ENCODE measurements around the gene SHLD2. TPM values are rescaled to one million over a fixed set of nuclear protein-coding genes. Genes with fewer than 3 reads are reported as not detected.
"Not testable (repeated sequence)": the region's sequence is repeated elsewhere in the genome, so short reads cannot be mapped to it uniquely, and the experiment has no call there.

SHLD2 gene
- total RNA-seq, 1 donor from 2014 or later, result 29.6 TPM

DNA sequence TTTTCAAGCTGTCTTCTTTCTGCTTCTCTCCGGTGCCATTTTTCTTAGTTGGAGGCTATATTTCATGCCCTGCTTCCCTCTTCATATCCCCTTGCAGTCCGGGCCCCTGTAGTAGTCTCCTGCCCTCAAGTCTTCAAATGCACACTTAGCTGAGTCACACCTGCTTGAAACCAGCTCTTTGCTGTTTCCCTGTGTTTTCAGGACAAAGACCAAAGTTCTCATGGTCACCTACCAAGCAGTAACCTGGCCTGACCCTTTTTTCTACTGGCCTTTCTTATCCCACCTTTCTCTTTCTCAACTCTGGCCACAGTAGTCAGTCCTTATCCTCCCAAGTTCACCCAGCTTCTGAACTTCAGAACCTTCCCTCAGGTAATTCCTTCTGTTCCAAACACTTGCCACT lies 28.8 kb upstream of the SHLD2 start:
- no peak for ATAC-seq (ENCODE audit: low read depth)
- POLR2A ChIA-PET, result no interaction called here
- TF ChIP-seq, protein P1, sequence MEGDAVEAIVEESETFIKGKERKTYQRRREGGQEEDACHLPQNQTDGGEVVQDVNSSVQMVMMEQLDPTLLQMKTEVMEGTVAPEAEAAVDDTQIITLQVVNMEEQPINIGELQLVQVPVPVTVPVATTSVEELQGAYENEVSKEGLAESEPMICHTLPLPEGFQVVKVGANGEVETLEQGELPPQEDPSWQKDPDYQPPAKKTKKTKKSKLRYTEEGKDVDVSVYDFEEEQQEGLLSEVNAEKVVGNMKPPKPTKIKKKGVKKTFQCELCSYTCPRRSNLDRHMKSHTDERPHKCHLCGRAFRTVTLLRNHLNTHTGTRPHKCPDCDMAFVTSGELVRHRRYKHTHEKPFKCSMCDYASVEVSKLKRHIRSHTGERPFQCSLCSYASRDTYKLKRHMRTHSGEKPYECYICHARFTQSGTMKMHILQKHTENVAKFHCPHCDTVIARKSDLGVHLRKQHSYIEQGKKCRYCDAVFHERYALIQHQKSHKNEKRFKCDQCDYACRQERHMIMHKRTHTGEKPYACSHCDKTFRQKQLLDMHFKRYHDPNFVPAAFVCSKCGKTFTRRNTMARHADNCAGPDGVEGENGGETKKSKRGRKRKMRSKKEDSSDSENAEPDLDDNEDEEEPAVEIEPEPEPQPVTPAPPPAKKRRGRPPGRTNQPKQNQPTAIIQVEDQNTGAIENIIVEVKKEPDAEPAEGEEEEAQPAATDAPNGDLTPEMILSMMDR (IDR thresholded peaks at IDR 0.05), result no peak
- Mint-ChIP-seq H3K27ac (no peak overlapping the region), H3K27me3 (no peaks in the 10 kb centered on the region), H3K4me1 (no peaks in the 10 kb centered on the region), H3K9me3 (no peaks in the 10 kb centered on the region), H3K4me3 (no peak overlapping the region), H3K36me3 (ENCODE audit: low read depth) (peaks cover 84% of the 10 kb centered on the region)
- intact Hi-C loops (cut with micrococcal nuclease), result no loop called here
- CTCF ChIA-PET, result no interaction called here
- no peak for DNase-seq

DNA sequence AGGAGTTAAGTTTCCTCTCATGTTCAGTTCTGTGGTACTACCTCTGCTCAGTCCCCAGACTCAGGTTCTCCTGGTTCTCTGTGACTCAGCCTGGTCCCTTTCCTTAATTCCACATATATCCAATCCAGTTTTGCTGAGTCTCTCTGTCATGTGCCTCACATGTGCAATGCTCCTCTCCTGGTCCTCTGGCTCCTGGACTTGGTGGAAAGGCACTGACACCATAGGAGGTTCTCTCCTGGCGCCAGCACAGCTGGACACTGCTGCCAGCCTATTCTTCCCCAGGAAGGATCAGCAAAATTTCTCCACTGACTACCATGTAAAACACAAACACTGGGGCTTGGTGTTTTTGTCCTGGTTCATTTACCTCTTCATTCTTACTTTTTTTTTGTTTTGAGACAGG lies 28.1 kb upstream of the SHLD2 start:
- no peak for ATAC-seq (ENCODE audit: low read depth)
- TF ChIP-seq, protein P1 (IDR thresholded peaks at IDR 0.05), result no peak
- no peak overlapping the region for H3K27ac Mint-ChIP-seq
- DNase-seq, result no peak
- no peaks in the 10 kb centered on the region for H3K9me3 Mint-ChIP-seq
- intact Hi-C loops (cut with micrococcal nuclease), result no loop called here
- POLR2A ChIA-PET, result no interaction called here
- no peaks in the 10 kb centered on the region for H3K27me3 Mint-ChIP-seq
- peaks cover 83% of the 10 kb centered on the region for H3K36me3 Mint-ChIP-seq (ENCODE audit: low read depth)
- H3K4me3 Mint-ChIP-seq, result no peak overlapping the region
- CTCF ChIA-PET, result no interaction called here
- H3K4me1 Mint-ChIP-seq, result no peaks in the 10 kb centered on the region

DNA sequence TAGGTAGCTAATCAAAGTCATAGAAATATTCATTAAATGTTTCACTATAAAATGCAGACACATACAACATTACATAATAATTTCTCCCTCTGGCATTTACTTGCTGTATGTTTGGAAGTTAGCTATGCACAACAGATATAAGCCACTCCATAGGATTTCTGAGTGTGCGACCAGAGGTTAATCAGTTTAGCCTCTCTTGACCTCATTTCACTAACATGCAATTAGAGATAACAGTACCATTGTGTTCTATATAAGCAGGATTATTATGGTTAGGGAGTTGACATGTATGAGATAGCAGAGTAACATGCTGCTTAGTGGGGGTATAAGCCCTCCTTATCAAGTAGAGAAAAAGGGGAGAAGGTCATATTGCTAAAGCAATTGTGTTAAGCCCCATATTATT lies 26.7 kb upstream of the SHLD2 start:
- ATAC-seq (ENCODE audit: low read depth), result no peak

DNA sequence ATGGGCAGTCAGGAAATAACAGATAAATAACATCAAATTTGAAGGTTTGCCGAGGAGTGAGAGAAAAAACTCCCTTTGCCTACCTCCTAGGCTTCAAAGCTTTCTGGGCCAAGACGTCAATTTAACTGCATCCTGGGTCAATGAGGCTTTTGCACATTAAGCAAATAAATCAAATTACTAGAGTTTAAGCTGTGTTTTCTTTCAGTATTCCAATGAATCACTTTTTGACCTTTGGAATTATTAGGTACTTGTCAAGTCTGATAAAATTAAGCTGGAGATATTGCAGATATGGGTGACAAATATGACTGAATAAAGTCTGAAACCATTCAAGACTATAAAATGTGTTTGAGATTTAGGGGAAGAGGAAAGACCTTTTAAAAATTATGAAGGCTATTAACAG lies 22.6 kb upstream of the SHLD2 start:
- ChIA-PET CTCF (no interaction called here), POLR2A (no interaction called here)
- intact Hi-C loops (cut with micrococcal nuclease), result no loop called here
- Mint-ChIP-seq H3K9me3 (no peaks in the 10 kb centered on the region), H3K27ac (no peak overlapping the region), H3K27me3 (no peaks in the 10 kb centered on the region), H3K4me3 (no peak overlapping the region), H3K36me3 (ENCODE audit: low read depth) (peaks cover 62% of the 10 kb centered on the region), H3K4me1 (peaks cover 3% of the 10 kb centered on the region)
- TF ChIP-seq, protein P1 (IDR thresholded peaks at IDR 0.05), result no peak
- DNase-seq, result no peak
- ATAC-seq (ENCODE audit: low read depth), result no peak

More for the DNA sequence above, 26.7 kb upstream of the SHLD2 start:
- intact Hi-C loops (cut with micrococcal nuclease), result no loop called here
- no peaks in the 10 kb centered on the region for H3K9me3 Mint-ChIP-seq
- no peak overlapping the region for H3K4me3 Mint-ChIP-seq
- H3K27ac Mint-ChIP-seq, result no peak overlapping the region
- no peak for DNase-seq
- ChIA-PET CTCF (no interaction called here), POLR2A (no interaction called here)
- TF ChIP-seq, protein P1 (IDR thresholded peaks at IDR 0.05), result no peak
- H3K36me3 Mint-ChIP-seq (ENCODE audit: low read depth), result peaks cover 87% of the 10 kb centered on the region
- H3K27me3 Mint-ChIP-seq, result no peaks in the 10 kb centered on the region
- no peaks in the 10 kb centered on the region for H3K4me1 Mint-ChIP-seq

DNA sequence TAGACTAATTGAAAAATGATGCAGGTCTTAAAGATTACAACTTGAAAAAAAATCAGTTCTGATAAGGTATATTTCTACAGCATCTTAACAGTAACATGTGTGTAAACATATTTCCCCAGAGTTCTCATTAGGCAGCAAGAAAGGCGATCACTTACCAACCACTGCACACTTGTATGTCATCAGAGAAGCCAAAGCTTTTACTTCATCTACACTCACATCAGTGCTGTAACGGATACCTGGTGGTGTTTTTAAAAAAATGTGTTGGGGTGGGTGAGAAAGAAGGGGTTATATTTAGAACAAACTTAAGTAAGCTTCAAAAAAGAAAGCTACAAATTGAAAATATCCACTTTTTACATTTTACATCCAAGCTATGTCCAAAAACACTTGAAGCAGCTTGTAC lies 18.6 kb upstream of the SHLD2 start:
- peaks cover 36% of the 10 kb centered on the region for H3K36me3 Mint-ChIP-seq (ENCODE audit: low read depth)
- POLR2A ChIA-PET; CTCF ChIA-PET; H3K27me3 Mint-ChIP-seq; H3K4me1 Mint-ChIP-seq; intact Hi-C loops (cut with micrococcal nuclease); ATAC-seq (ENCODE audit: low read depth); H3K9me3 Mint-ChIP-seq; H3K4me3 Mint-ChIP-seq; DNase-seq; H3K27ac Mint-ChIP-seq: not testable (repeated sequence)

DNA sequence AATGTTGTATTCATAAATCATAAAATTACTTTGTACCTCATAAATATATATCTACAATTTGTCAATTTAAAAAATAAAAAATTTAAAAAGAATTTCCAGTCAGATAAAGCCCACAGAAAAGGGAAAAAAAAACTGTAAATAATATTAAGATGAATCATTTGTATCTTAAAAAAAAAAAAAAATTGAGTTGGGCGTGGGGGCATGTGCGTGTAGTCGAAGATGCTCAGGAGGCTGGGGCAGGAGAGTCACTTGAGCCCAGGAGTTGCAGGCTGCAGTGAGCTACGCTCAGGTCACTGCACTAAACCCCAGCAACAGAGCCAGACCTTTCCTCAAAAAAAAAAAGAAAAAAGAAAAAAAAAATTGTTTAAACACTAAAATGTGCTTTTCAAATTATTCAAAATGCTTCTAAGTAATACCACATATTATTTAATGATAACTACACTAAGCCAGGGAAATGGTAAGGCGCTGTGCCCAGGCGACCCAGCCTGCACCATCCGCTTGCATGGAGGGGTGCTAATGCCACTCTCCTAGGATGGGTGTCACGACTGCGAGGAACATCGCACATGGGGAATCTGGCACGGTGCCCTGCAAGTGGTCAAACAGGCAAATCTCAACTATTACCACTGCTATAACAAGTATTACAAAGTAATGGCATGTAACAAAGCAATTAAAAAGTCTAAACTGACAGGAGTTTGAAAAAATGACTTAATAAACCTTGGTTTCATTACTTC lies 15.7 kb upstream of the SHLD2 start:
- Mint-ChIP-seq H3K4me1 (peaks cover 24% of the 10 kb centered on the region), H3K27me3 (no peaks in the 10 kb centered on the region), H3K36me3 (ENCODE audit: low read depth) (peaks cover 20% of the 10 kb centered on the region), H3K27ac (no peak overlapping the region), H3K4me3 (no peak overlapping the region), H3K9me3 (no peaks in the 10 kb centered on the region)
- DNase-seq, result no peak
- TF ChIP-seq, protein P1 (IDR thresholded peaks at IDR 0.05), result no peak
- intact Hi-C loops (cut with micrococcal nuclease), result no loop called here
- ChIA-PET POLR2A (no interaction called here), CTCF (no interaction called here)
- ATAC-seq (ENCODE audit: low read depth), result no peak

DNA sequence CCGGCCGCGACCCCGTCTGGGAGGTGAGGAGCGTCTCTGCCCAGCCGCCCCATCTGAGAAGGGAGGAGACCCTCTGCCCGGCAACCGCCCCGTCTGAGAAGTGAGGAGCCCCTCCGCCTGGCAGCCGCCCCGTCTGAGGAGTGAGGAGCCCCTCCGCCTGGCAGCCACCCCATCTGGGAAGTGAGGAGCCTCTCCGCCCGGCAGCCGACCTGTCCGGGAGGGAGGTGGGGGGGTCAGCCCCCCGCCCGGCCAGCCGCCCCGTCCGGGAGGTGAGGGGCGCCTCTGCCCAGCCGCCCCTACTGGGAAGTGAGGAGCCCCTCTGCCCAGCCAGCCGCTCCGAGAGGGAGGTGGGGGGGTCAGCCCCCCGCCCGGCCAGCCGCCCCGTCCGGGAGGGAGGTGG lies 14.4 kb upstream of the SHLD2 start:
- H3K9me3 Mint-ChIP-seq; H3K27ac Mint-ChIP-seq; CTCF ChIA-PET; H3K4me3 Mint-ChIP-seq; POLR2A ChIA-PET; H3K27me3 Mint-ChIP-seq; ATAC-seq (ENCODE audit: low read depth); intact Hi-C loops (cut with micrococcal nuclease); DNase-seq: not testable (repeated sequence)
- H3K36me3 Mint-ChIP-seq (ENCODE audit: low read depth), result peaks cover 18% of the 10 kb centered on the region
- H3K4me1 Mint-ChIP-seq, result peaks cover 33% of the 10 kb centered on the region

DNA sequence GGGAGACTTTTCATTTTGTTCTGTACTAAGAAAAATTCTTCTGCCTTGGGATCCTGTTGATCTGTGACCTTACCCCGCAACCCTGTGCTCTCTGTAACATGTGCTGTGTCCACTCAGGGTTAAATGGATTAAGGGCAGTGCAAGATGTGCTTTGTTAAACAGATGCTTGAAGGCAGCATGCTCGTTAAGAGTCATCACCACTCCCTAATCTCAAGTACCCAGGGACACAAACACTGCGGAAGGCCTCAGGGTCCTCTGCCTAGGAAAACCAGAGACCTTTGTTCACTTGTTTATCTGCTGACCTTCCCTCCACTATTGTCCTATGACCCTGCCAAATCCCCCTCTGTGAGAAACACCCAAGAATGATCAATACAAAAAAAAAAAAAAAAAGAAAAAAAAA lies 13.4 kb upstream of the SHLD2 start:
- ATAC-seq (ENCODE audit: low read depth); intact Hi-C loops (cut with micrococcal nuclease); DNase-seq; H3K4me3 Mint-ChIP-seq; H3K9me3 Mint-ChIP-seq; CTCF ChIA-PET; H3K27ac Mint-ChIP-seq; H3K27me3 Mint-ChIP-seq; POLR2A ChIA-PET: not testable (repeated sequence)
- peaks cover 41% of the 10 kb centered on the region for H3K4me1 Mint-ChIP-seq
- peaks cover 17% of the 10 kb centered on the region for H3K36me3 Mint-ChIP-seq (ENCODE audit: low read depth)
